GM10248 (cell line): ENCODE results near the gene UGT1A7.

Source experiments
- CTCF ChIA-PET: fragments of 300-600 bp; sonication (Branson Sonifier 250); formaldehyde crosslinking; extraction: SDS; loops from one replicate; lab custom pipeline; 2021; ENCODE audit warnings: antibody characterized with exemption; lab: Yijun Ruan, JAX
- POLR2A ChIA-PET: fragments of 350-650 bp; sonication (Branson Sonifier 250); formaldehyde crosslinking; extraction: SDS; loops from one replicate; lab custom pipeline; 2020; ENCODE audit warnings: antibody characterized with exemption; lab: Yijun Ruan, JAX
- DNase-seq: peaks from one replicate; pipeline ENCODE4 v3.0.0; 2012; ENCODE audit errors: extremely low spot score
- CTCF ChIP-seq: IDR thresholded peaks from 2 replicates; pipeline ENCODE4 v1.5.1; 2012; ENCODE audit warnings: mild to moderate bottlenecking, low read depth; ENCODE audit errors: extremely low read depth, missing control alignments, control extremely low read depth

Gene UGT1A7

GRCh38 chr2:233764264-233764663 lies 82.6 kb downstream of the UGT1A7 start:
- POLR2A ChIA-PET: no interaction called here
- DNase-seq: no peak
- TF ChIP-seq CTCF: no peak
- CTCF ChIA-PET: no interaction called here

GRCh38 chr2:233764761-233765160 lies 83.1 kb downstream of the UGT1A7 start:
- POLR2A ChIA-PET: no interaction called here
- no peak for TF ChIP-seq CTCF
- CTCF ChIA-PET: no interaction called here
- no peak for DNase-seq

- ChIA-PET POLR2A (no interaction called here), CTCF (interaction anchor here (1.1 kb wide), 1 partner anchor 13 kb away, joined by 3 read pairs; no protein-coding TSS in a partner anchor)
- TF ChIP-seq CTCF: no peak
- DNase-seq: no peak
Measured at GRCh38 chr2:233766416-233766815, 84.7 kb downstream of the UGT1A7 start.

GRCh38 chr2:233768076-233768475 lies 86.4 kb downstream of the UGT1A7 start:
- no peak for TF ChIP-seq CTCF
- no peak for DNase-seq
- POLR2A ChIA-PET: no interaction called here
- CTCF ChIA-PET: no interaction called here

GRCh38 chr2:233769260-233769659 lies 87.6 kb downstream of the UGT1A7 start:
- ChIA-PET CTCF (no interaction called here), POLR2A (no interaction called here)
- no peak for DNase-seq
- TF ChIP-seq CTCF: no peak

GRCh38 chr2:233772153-233772552 lies 90.5 kb downstream of the UGT1A7 start:
- no peak for DNase-seq
- ChIA-PET CTCF (no interaction called here), POLR2A (no interaction called here)
- no peak for TF ChIP-seq CTCF

- ChIA-PET POLR2A (no interaction called here), CTCF (no interaction called here)
- no peak for DNase-seq
- TF ChIP-seq CTCF: no peak
Measured at GRCh38 chr2:233772583-233772982, 90.9 kb downstream of the UGT1A7 start.
